Activated CD4-positive, alpha-beta T cell treated with anti-CD3 and anti-CD28 coated beads for 48 hours (primary cell): Measurements from ENCODE around the gene PDE6C.

ENCODE experiments used
- DNase-seq: peaks from one replicate; pipeline ENCODE4 v3.0.0-alpha.2; 2020

The PDE6C gene

DNA sequence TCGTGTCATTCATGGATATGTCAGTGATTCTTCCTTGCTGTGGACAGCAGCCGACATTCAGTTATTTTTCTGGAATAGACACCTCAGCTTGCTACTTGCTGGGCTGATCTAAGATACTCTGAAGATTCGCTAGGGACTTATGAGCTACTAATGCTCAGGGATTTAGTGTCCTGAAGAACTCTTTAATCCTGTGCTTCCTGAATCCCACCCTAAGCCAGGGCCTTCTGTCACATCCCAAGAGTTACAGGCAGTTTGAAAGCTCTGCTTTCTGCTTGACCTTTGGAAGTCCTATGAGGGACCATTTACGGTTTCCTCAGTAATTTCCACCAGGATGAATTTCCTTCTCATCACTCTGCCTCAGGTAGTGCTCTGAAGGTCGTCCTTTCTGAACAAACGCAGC is at the start of gene PDE6C:
Gene PDE6C, plus strand, starts transcription at position 227 of the 400 bp plus-strand sequence. CDS start 189 bp downstream, outside the sequence.
- DNase-seq = no peak

DNA sequence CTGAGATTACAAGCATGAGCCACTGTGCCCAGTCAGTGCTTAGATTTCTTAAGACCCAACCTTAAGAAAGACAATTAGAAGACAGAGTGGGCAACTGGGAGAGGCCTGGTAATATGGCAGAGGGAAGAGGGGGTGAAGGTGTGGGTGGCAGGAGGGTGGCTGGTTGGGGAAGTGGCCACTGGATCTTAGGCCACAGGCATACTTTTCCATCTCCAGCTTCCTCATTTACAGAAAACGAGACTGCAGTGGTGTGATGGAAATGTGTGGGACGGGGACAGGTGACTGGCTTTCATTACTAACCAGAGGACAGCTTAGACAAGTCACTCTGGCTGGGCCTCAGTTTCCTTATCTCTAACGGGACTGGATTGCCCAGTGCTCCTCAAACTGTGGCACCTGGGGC is 46.9 kb upstream of the PDE6C start:
- no peak for DNase-seq

DNA sequence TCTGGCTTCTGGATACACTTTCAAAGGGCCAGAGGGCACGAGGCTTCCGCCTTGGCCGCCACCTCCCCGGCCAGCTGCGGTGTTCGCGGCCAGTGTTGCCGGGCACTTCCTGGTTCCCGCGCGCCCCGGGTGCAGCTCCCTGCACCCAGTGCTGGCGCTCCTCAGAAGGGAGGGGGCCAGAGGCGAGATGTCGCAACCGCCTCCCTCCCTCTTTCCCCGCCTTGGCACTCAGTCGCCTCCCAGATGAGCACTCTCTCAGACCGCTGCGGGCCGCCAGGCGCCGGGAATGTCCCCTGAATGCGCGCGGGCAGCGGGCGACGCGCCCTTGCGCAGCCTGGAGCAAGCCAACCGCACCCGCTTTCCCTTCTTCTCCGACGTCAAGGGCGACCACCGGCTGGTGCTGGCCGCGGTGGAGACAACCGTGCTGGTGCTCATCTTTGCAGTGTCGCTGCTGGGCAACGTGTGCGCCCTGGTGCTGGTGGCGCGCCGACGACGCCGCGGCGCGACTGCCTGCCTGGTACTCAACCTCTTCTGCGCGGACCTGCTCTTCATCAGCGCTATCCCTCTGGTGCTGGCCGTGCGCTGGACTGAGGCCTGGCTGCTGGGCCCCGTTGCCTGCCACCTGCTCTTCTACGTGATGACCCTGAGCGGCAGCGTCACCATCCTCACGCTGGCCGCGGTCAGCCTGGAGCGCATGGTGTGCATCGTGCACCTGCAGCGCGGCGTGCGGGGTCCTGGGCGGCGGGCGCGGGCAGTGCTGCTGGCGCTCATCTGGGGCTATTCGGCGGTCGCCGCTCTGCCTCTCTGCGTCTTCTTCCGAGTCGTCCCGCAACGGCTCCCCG is 45.7 kb upstream of the PDE6C start, which contains the start of gene FFAR4:
Gene FFAR4, plus strand, starts transcription at position 231 of the 842 bp plus-strand sequence. Its CDS starts 56 bp downstream, at position 287.
- no peak for DNase-seq

DNA sequence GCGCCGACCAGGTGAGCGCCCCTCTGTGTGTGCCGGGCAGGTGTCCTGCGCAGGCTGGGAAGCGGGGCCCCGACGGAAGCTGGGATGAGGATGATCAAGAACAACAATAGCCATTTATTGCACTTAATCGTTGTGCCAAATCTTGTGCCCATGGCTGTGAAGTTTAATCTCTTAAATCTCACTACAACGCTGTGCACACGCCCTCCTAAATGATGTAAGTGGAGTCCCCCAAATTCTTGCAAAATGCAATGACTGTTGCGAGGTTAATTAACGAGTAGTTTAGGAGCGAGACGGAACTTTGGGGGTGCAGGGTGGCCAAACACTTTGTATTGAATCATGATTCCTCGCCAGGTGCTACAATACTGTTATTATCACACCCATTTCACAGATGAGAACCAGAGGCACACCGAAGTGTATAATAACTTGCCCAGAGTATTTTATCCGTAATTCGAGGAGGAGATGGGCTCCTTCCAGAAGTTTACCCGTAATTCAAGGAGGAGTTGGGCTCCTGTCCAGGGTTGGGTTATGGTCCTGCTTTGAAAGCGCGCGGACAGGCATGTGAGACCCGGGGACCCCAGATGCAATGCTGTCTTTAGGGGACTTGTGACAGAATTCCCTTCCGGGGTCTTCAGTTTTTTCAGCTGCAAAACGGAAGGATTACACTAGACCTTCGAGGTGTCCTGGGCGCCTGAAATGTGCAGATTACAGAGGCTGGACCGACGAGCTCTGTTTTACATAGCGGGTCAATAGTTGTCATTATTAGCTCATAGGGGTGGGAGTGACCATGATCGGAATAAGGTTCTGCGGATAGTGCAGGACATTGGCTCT is 44.8 kb upstream of the PDE6C start:
- no peak for DNase-seq

DNA sequence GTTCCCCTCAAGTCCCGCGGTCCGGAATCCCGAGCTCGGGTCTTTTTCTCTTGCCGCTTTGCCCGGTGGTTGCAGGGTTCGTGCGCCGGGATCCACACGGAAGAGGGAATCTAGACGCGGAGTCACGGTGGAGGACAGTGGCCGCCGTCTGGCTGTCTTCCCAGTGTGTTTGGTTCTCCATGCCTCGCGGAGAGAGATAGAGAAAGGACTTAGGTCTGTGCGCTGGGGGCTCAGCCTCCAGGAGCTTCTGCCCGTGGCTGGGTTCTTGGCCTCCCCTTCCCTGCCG is 44.3 kb upstream of the PDE6C start:
- no peak for DNase-seq

DNA sequence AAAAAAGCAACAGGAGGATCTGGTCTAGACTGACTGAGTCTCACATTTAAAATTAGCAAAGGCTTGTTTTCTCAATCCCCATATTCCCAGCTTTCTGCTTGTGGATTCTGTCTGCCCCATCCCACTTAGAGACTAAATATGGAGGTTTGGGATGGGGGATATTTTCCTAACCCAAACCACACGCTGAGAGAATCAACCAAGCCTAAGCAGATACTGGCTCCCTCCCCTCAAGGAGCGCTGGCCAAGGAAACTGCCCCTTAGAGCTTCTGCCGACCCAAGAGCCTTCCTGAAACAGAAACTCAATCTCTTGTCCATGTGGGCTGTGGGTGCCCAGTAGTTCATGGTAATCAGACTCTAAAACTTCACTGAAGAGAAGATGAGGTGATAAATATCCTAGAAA is 42.0 kb upstream of the PDE6C start:
- DNase-seq = no peak

DNA sequence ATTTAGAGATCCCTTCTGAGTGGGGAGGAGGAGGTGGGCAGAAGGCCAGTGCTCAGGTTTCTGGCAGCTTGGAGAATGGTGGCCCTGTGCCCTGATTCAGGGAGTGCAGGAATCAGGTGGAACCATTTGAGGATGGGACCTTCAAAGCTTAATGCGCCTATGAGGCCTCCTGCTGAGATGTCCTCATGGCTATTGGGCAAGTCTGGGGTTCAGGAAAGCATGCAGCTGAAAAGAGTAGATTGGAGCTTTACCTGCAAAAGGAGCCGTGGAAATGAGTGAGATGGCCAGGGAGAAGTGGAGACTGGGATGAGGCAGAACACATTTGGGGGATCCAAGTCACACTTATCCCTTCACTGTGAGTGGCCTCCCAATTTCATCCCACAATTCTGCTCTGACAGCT is 39.7 kb upstream of the PDE6C start:
- DNase-seq = no peak

DNA sequence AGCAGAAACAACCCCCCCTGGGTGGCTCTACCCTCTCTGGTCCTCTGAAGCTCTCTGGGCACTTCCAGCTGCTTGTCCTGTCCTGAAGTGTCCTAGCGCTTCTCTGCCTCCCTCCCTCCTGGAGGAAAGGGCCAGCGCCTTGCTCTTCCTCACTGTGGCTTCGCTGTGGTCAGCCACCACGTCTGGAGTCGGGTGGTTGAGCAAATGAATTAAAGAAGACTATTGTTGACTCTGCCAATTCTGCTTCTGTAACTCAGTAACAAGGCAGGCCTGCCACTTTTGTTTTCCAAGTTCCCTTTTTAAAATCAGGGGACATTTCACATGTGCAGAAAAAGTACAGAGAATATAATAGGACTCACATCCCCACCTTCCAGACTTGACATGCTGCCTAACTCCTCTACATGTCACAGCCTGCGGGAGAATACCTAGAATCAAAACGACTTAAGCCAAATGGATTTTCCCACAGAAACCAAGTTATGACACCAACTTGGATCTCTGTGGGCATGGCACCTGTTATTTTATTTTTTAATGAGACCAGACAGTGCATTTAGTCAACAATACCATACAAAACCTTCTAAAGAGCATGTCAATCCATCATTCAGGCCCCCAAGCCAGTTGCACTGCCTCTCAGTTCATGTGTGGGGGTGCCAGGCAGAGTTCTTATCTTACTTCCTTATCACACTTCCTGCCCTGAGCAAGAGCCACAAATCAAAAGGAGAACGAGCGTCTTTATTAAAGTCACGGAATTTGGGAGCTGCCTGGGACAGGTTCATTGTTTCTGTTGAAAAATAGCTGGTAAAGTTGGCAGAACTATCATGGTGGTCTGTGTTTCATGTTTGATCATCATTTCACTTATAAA is 39.1 kb upstream of the PDE6C start:
- DNase-seq = no peak

DNA sequence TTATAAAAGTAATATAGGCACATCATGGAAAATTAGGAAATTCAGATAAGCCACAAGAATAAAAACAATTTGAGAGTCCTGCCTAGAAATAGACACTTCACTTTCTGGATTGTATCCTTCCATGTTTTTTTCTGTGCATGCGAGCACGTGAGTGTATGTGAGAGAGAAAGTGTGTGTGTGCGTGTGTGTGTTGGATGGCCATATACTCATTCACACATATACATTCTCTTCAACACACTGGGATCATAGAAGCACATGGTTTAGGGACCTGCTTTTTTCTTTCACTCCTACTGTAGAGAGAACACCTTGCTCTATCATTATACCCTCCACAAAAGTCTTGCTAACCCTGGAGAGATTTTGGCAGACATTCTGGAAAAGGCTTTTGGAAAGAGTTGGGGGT is 38.4 kb upstream of the PDE6C start:
- no peak for DNase-seq

DNA sequence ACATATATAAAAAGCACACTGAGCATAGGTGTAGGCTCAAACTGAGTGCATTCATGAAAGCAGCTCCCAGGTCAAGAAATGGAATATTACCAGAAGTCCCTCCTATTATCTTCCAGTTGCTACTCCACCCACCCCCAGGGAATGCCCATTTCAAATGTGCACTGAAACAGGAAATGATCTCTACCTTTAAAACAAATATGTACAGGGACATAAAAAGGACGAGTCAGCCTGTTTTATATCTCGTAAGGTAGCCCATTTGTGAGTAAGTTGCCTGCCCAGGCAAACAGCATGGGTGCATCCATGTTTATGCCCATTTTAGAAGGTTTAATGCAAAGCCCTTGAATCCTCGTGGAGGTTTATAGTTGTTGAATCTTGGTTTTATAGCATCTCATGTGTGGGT is 35.4 kb upstream of the PDE6C start:
- no peak for DNase-seq

DNA sequence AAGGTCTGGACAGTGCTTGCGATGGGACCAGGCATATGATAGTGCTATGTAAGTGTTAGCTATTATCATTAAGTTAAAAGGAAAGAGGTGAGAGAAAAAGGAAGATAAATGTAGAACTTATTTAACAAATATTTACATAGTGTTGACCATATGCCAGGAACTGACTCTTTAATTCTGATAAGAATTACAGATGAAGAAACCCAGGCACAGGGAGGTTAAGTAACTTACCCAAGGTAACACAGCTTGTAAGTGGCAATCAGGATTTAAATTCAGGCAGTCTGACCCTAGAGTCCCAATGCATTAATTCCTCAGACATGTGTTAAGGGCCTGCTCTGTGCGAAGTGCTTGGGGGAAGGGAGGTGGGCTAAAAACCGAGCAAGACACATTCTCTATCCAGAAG is 34.8 kb upstream of the PDE6C start:
- DNase-seq = no peak

DNA sequence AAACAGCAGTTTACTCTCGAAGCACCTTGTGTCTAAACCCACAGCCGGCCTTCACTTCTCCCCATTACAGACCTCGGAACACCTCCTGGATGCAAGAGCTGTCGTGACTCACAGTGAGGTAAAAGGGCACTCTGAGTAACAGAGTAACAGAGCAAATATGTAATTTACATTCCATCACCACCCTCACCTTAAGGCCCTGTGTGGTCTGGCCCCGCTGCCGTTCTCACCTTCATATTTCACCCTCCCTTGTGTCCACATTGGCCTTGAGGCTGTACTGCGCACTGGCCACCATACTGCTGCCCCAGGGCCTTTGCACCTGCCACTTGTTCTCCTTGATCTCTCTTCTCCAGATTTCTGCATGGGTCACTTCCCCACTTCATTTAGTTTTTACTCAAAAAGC is 33.2 kb upstream of the PDE6C start:
- no peak for DNase-seq

DNA sequence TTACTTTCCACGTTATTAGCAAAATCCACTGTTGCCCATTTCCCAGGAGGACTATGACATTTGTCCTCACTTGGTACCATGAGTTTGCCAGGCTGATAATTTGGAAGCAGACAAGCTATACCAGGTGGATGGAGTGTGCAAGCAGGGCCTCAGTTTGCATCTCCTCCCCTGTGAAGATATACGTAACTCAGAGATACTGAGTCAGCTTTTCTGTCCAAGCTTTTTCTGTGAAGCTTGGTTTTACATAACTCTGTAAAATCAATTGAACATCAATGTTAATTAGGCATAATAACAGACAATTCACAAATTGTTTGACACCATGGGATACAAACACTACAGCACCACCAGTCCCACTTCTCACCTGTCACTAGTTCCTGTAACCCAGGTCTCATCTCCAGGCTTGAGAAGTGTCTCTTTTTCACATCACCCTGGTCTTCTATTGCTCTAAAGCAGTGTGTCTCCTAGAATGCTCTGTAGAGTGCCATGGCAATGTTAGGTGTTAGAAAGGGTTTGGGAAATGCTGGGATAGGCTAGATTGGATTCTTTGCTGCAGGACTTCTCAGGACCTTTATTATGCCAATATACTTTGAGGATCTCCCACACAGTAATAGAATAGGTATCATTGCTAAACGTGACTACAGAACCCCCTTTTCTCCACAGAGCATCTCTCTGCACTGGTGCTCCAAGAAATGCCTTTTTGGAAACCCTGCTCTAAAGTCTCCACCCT is 32.2 kb upstream of the PDE6C start:
- DNase-seq = no peak

DNA sequence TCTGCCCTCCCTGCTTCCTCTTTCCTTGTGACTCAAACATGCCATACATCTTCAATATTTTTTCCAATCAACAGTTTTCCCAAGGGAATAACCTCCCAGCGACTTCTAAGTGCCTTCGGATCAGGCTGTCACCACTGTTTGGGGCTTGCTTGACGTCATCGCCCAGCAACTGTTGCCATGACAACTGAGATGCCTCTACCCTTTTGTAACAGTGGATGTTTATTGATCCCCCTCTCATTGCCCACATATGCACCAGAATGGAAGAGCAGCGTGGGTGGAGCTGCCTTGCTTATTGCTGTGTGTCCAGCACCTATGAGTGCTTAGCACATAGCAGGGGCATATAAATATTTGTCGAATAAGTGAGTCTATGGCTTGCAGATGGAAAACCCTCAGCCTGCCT is 31.5 kb upstream of the PDE6C start:
- DNase-seq = no peak

DNA sequence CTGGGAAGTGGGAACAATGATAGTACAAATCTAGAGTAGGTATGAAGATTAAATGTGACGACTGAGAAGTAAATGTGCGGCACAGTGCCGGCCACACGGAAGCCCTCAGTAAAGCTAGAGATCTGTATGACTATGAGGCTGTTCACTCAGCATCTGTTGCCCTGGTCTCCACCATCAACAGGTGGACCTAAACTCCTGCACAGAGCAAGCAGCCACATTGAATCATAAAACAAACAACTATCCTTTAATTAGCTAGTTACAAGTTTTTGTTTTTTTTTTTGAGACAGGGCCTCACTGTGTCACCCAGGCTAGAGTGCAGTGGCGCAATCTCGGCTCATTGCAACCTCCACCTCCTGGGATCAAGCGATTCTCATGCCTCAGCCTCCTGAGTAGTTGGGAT is 27.9 kb upstream of the PDE6C start:
- DNase-seq = no peak

DNA sequence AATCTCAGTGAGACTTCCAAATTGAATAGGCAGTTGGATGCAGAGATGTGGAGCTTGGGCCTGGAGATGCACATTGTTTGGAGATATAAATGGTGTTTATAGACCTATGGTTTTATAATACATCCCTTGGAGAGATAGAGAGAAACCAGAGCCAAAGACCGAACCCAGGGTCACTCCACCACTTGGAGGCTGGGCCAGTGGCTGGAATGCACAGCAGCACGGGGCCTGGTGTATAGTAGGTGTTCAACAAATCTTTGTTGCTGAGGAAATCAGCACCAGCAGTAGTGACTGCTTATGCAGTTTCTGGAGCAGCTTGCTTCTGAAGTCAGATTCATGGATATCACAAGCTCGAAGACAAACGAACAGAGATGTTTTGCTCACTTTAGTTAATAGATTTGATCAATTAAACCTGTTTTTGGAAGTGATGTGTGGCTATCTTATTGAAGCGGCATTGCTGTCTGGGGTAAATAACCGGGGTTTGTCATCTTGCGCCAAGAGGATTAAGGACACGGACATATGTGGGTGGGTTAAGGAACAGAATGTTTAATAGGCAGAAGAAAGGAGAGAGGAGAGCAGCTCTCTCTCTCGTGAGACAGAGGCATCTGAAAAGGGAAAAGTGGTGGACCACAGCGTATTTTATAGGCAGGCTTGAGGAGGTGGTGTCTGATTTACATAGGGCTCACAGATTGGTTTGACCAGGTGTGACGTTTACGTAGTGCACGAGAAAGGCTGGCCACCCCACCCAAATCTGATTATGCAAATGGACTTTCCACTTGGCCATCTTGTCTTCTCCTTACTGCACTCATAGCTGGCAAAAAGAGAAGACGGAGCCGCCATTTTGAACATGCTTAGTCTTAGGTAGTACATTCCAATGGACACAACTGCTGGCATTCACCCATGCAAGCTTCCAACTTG is 22.4 kb upstream of the PDE6C start:
- no peak for DNase-seq

DNA sequence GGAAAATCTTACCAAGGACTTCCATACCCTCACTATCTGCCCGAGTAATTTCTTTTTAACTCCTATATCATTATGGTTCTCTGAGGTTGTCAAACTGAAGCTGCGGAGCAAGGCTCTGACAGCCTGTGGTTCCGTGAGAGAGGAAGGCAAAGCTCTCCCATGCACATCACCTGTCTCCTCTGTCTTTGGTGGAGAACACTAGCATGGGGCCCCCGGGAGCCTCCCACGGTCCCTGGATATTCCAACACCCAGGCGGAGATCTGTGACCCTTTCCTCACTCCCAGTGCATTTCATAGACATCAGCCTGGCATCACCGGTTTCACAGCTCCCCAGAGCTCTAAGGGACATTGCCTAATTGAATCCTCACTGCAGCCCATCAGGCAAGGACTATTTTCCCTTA is 21.7 kb upstream of the PDE6C start:
- DNase-seq = no peak

DNA sequence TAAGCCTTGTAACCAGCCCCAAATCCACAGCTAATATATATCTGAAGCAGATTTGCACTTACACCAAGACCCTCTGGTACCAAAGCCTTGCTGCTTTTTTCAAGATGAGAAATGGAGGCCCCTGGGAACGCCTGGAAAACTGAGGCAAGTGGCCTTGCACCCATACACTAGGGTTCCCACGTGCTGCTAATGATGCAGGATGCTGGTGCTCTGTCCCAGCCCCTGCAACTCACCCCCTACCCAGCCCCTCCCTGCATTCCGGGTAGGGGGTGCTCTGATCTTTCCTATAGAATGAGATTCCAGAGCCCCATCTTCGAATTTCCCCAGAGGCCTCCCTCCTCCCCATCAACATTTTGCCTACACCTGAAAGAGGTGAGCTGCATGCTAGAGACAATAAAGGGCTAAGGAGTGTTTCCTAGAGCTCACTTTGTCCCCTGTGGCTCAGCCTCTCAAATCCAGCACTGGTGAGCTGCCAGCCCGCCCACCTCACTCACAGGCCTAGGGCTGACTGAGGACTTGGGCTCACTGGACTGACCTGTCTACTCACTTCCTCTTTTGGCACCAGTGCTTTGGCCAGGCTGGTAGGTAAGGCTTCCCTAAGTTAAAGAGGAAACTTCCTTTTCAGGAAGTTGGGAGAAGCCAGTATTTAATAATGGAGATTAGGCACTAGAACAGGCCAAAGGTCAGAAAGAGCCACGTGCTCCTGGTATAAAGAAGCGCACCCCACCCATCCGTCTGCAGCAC is 21.1 kb upstream of the PDE6C start:
- DNase-seq = no peak

DNA sequence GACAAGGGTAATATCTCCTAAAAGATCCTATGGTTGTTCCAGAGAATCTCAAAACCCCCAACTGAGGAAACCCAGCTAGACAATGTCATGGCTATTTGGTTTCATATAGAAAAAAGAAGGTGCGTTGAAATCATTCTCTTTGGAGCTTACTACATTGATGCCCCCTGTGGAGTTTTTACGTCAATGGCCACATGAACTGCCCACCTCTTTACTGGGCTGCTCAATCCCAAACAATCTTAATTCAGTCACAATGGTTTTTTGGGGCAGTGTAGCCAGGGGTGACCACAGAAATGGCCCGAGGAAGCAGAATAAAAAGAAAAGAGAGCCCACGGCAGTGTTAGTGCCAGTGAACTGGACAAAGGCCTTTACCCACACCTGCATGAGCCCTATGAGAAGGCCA is 19.1 kb upstream of the PDE6C start:
- no peak for DNase-seq

DNA sequence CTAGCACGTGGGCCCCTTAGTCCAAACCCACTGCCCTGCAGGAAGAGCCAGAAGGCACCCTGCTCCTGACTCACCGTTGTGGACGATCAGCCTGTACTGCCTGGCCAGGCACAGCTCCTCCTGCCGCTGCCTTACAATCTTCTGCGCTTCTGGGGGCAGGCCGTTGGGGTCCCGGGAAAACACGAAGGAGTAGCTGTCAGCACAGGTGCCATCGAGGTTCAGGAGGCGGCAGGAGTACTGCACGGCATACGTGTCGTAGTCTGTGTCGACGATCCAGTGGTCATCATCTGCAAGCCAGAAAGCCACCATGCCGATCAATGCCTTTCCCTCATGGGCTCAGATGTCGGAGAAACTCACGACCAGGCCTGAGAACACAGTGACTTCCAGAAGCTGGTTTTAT is 18.6 kb upstream of the PDE6C start:
- DNase-seq = no peak

DNA sequence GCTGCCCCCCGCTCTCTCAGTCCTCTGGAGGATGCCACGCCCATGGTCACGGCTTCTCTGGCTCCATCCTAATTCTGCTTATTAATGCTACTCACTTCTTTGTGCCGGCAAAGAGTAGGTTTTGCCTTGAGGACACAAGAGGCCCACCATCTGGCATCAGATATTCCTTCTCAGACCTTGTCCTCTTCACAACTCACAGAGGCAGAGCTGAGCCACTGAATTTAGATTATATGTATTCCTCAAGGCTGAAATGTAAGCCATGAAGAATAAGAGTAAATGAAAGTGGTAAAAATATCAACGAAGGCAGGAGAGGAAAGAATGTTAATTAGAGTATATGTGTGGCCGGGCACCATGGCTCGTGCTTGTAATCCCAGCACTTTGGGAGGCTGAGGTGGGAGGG is 17.8 kb upstream of the PDE6C start:
- no peak for DNase-seq
